ENCODE data around the gene GPR155. TPM values are rescaled to one million over a fixed set of nuclear protein-coding genes. Genes with fewer than 3 reads are reported as not detected.

GPR155 gene
- total RNA-seq, 1 donor from 2014 or later: 1.3 TPM

- TF ChIP-seq CTCF (IDR thresholded peaks at IDR 0.05; ENCODE audit: insufficient read depth, low read length, severe bottlenecking): no peak
- Histone ChIP-seq H3K27me3 (ENCODE audit: control insufficient read depth, insufficient read depth, low read length) (no peaks in the 10 kb centered on the region), H3K4me3 (ENCODE audit: low read depth, low read length) (no peak overlapping the region), H3K36me3 (ENCODE audit: control insufficient read depth, insufficient read depth, low read length) (no peaks in the 10 kb centered on the region)
- DNase-seq (ENCODE audit: low read depth) (no peak), FAIRE-seq (no peak)
Observed at GRCh38 chr2:174449033-174449432, 37.8 kb downstream of the GPR155 start.

- Histone ChIP-seq H3K27me3 (ENCODE audit: control insufficient read depth, insufficient read depth, low read length) (no peaks in the 10 kb centered on the region), H3K4me3 (ENCODE audit: low read depth, low read length) (no peak overlapping the region), H3K36me3 (ENCODE audit: control insufficient read depth, insufficient read depth, low read length) (no peaks in the 10 kb centered on the region)
- DNase-seq (ENCODE audit: low read depth): no peak
- TF ChIP-seq CTCF (IDR thresholded peaks at IDR 0.05; ENCODE audit: insufficient read depth, low read length, severe bottlenecking): no peak
- no peak for FAIRE-seq
Observed at GRCh38 chr2:174446531-174446930, 40.3 kb downstream of the GPR155 start.

- Histone ChIP-seq H3K27me3 (ENCODE audit: control insufficient read depth, insufficient read depth, low read length) (no peaks in the 10 kb centered on the region), H3K36me3 (ENCODE audit: control insufficient read depth, insufficient read depth, low read length) (no peaks in the 10 kb centered on the region), H3K4me3 (ENCODE audit: low read depth, low read length) (no peak overlapping the region)
- DNase-seq (ENCODE audit: low read depth) (no peak), FAIRE-seq (no peak)
- no peak for TF ChIP-seq CTCF (IDR thresholded peaks at IDR 0.05; ENCODE audit: insufficient read depth, low read length, severe bottlenecking)
Observed at GRCh38 chr2:174445248-174445647, 41.6 kb downstream of the GPR155 start.

- H3K36me3 ChIP-seq (ENCODE audit: control insufficient read depth, insufficient read depth, low read length): no peaks in the 10 kb centered on the region
- no peaks in the 10 kb centered on the region for H3K27me3 ChIP-seq (ENCODE audit: control insufficient read depth, insufficient read depth, low read length)
- DNase-seq (ENCODE audit: low read depth): no peak
- no peak overlapping the region for H3K4me3 ChIP-seq (ENCODE audit: low read depth, low read length)
- no peak for FAIRE-seq
- no peak for TF ChIP-seq CTCF (IDR thresholded peaks at IDR 0.05; ENCODE audit: insufficient read depth, low read length, severe bottlenecking)
Observed at GRCh38 chr2:174444761-174445160, 42.1 kb downstream of the GPR155 start.

GRCh38 chr2:174442546-174443510 lies 44.0 kb downstream of the GPR155 start:
- no peaks in the 10 kb centered on the region for H3K36me3 ChIP-seq (ENCODE audit: control insufficient read depth, insufficient read depth, low read length)
- no peak for FAIRE-seq
- DNase-seq (ENCODE audit: low read depth): peak; percentile 79
- H3K27me3 ChIP-seq (ENCODE audit: control insufficient read depth, insufficient read depth, low read length): no peaks in the 10 kb centered on the region
- no peak overlapping the region for H3K4me3 ChIP-seq (ENCODE audit: low read depth, low read length)
- no peak for TF ChIP-seq CTCF (IDR thresholded peaks at IDR 0.05; ENCODE audit: insufficient read depth, low read length, severe bottlenecking)
